ENCODE results near the gene RUFY2.
"Not testable (repeated sequence)": the region's sequence is repeated elsewhere in the genome, so short reads cannot be mapped to it uniquely, and the experiment has no call there.

Gene RUFY2

DNA sequence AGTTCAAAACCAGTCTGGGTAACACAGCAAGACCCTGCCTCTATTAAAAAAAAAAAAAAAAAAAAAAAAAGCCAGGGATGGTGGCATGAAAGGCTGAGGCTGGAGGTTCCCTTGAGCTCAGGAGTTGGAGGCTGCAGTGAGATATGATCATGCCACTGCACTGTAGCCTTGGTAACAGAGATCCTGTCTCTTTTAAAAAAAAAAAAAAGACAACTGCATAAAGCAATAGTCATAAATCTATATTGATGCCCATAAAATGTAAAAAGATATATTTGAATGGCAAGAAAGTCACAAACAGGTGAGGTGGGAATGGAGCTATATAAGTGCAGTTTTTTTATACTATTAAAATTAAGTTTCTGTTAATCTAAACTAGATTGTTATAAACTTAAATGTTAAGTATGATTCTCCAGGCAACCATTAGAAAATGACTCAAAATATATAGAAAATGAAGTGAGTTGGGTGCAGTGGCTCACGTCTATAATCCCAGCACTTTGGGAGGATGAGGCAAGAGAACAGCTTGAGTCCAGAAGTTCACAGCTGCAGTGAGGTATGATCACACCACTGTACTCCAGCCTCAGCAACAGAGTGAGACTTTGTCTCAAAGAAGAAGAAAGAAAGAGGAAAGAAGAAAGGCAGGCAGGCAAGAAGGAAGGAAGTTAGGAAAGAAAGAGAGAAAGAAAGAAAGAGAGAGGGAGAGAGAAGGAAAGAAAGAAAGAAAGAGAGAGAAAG is 88.6 kb downstream of the RUFY2 start:
- no peak for DNase-seq

DNA sequence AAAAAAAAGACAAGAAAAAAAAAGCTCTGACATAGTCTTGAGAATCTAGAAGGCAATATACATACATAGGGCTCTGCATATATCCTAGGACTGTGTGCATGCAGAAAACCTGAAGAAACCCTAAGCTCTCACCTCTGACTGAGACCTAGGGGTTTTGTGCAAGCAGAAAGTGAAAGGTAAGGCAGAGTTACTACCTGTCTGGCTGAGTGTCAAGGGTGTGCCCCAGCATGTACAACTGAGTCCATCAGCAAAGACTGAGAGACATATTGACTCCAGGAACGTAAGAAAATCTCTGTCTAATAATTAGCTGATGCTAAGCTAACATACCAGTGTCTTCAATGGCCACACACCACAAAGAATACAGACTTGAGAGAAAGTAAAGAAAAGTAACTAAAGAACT is 91.5 kb downstream of the RUFY2 start:
- DNase-seq = no peak

DNA sequence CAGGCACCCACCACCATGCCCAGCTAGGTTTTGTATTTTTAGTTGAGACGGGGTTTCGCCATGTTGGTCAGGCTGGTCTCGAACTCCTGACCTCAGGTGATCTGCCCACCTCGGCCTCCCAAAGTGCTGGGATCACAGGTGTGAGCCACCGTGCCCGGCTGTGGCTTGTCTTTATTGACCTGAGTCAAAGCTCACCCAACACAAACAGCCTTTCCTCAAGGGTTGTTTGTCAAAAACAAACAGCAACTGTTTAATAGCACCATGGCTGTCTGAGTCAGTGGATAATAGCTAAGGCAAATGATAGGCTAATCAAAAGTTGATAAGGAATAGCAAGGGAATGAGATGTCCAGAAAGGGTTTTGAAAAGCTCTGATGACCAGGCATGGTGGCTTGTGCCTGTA is 92.1 kb downstream of the RUFY2 start:
- DNase-seq = not testable (repeated sequence)

DNA sequence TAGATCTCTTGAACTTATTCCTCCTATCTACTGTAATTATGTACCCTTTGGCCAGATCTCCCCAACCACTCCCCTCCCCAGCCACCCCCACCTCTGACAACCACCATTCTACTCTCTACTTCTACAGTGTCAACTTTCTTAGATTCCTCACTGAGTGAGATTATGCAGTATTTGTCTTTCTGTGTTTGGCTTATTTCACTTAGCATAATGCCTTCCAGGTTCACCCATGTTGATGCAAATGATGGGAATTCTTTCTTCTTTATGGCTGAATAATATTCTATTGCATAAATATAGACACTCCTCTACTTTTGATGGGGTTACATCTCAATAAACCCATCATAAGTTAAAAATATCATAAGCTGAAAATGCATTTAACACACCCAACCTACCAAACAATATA is 96.5 kb downstream of the RUFY2 start:
- no peak for DNase-seq

DNA sequence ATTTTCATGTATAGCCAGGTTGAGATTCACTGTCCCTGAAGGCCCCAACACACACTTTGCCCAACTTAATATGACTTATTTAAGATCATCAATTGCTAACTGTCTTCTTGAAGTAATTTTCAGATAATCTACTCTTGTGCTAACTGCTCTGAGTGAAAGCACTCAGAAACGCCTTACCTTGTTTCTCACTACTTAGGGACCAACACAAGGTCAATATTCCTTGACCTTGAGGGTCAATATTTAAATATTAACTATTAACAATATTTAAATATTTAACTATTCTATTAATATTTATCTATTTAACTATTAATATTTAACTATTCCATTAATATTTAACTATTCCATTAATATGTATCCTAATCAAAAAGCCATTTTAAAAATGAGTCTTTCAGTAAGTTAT is 101.2 kb downstream of the RUFY2 start:
- no peak for DNase-seq

DNA sequence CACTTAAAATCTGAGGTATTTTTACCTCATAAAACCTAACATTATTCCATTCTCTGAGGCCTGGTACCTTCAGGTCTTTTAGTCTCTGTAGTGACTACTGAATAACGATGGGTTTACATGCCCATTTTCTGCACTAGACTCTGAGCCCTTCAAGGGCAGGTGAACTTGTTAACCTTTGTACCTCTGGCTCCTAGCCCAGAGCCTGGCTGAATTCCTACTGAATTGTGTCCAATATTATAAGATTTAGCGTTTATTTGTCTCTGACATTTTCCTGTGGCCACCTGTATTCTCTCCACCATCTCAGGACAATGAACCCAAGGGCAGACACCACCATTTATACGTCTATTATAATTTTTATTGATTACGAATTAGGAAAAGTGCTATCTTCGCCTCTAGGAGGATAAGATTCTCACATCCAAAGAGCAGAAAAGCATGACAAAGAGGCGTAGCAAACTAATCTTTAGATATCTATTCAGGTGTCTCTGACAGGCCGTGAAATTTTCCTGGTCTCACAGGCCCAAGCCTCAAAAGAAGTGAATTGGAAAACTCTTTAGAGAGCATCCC is 103.1 kb downstream of the RUFY2 start:
- DNase-seq = no peak

DNA sequence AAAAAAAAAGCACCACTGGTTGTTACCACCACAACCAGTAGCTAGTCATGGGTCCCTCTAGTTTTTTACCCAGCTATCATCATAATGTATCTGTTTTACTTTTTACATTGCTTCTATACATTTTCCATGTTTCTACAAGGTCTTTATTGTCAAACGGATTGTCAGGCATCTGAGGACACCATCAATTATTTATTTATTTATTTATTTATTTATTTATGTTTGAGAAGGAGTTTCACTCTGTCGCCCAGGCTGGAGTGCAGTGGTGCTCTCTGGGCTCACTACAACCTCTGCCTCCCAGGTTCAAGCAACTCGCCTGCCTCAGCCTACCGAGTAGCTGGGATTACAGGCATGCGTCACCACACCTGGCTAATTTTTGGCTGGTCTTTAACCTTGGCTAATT is 104.2 kb downstream of the RUFY2 start:
- no peak for DNase-seq

DNA sequence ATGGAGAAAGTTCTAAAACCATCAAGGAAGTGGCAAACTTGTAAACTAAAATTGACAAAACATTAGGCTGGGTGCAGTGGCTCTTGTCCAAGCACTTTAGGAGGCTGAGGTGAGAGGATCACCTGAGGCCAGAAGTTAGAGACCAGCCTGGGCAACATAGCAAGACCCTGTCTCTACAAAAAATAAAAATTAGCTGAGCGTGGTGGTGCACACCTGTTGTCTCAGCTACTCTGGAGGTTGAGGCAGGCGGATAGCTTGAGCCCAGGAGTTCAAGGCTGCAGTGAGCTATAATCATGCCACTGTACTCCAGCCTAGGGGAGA is 104.6 kb downstream of the RUFY2 start:
- DNase-seq = no peak

DNA sequence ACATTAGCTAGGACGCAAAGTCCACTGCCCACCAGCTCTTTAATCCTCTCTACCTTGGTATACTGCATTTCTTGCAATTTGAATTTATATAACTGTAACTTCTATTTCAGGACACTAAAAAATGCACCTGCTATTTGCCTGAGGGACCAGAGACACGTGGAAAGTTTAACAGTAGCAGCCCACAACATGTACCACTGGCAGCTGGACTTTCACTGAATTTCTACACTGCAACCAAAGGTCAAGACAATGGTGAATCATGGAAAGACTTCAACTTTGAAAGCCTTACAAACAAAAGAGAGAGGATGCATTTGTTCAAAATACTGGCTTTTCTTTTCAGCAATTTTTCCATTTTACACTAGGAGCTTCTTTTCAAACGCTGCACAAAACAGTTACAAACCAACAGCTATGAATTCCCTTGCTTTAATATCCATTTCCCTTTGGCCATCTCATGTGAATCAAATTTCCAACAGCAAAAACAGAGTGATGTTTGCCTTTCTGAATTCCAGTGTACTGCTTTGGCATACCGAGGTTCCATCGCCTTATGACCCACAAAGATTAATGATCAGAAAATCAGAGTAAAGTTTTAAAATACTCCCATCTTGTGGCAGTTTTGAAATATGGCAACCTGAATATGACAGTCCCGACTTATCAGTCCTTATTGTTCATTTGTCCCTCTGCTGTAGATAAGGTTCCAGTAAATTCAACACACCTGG is 105.1 kb downstream of the RUFY2 start:
- DNase-seq = no peak

DNA sequence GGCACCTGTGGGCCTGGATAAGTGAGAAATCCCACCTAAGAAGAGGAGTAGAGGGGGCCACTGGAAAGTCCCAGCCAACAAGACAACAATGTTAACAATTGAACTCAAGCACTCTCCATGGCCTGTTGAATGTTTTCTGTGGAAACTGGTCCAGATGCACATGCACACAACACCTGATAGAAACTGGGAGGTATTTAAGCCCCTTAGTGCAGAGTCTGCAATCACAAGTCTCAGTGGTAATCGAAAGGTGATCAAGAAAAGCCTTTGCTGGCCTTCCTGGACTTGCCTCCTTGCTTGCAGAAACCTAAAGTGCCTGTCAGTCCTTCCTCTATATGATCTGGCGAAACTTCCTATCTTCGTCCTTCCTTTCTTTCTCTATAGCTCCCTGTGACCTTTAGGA is 105.8 kb downstream of the RUFY2 start:
- DNase-seq = no peak

DNA sequence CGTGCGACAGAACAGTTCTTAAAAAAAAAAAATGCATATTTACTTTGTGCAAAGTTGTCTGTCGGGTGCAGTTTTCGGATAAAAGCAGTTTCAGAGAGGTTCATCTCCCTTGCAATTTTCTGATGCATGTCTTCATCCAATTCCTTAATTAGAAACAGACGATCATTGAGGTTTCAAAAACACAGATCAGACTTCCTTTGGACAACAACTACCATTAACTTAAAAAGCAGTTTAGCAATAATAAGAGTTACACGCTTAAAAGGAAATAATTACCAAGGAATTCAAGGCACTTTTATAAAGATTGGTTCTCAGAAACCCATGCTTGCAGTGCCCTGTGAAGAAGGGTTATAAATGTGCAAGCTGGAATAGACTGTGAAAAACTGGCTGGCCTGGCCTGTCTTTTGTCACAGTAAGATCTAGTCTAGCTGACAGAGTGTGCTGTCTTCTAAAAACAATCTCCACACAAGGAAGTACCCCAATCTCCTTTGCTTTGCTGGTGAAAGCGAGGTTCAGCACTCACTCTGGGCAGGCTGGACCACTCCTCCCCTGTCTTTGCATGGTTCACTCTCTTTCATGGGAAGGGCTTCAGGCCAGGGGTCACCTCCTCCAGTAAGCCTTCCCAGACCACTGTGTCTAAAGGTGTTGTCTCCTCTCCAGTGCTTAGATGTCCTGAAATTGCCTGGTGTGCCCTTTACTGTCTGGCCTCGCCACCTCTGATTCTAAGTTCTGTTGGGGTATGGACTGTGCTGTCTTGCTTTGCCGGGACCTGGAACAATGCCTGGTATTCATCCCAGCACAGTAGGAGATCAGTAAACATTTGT is 110.0 kb downstream of the RUFY2 start:
- no peak for DNase-seq
